ENCODE data around the gene TASOR. TPM values are rescaled to one million over a fixed set of nuclear protein-coding genes. Genes with fewer than 3 reads are reported as not detected.

The TASOR gene, protein sequence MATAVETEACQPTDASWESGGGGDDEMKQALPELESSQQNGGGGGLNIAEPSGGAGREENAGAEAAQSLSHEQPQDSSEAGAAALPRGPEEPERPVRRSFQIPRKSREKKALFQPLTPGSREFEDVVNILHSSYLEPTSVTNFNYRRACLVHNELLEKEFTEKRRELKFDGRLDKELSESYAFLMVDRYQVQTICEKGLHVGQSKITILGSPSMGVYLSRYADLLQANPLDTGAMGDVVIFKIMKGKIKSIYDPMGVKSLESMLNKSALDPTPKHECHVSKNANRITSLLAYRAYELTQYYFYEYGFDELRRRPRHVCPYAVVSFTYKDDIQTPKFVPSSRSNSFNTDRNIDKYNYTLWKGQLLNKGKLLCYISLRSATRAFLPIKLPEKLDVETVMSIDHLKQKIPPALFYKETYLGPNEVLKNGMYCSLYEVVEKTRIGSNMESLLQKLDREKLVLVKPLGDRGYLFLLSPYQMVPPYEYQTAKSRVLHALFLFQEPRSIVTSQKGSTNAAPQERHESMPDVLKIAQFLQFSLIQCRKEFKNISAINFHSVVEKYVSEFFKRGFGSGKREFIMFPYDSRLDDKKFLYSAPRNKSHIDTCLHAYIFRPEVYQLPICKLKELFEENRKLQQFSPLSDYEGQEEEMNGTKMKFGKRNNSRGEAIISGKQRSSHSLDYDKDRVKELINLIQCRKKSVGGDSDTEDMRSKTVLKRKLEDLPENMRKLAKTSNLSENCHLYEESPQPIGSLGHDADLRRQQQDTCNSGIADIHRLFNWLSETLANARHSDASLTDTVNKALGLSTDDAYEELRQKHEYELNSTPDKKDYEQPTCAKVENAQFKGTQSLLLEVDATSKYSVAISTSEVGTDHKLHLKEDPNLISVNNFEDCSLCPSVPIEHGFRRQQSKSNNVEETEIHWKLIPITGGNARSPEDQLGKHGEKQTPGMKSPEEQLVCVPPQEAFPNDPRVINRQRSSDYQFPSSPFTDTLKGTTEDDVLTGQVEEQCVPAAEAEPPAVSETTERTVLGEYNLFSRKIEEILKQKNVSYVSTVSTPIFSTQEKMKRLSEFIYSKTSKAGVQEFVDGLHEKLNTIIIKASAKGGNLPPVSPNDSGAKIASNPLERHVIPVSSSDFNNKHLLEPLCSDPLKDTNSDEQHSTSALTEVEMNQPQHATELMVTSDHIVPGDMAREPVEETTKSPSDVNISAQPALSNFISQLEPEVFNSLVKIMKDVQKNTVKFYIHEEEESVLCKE (N-terminal part only)
- 76.0 and 109 TPM in 2 replicates for total RNA-seq

DNA sequence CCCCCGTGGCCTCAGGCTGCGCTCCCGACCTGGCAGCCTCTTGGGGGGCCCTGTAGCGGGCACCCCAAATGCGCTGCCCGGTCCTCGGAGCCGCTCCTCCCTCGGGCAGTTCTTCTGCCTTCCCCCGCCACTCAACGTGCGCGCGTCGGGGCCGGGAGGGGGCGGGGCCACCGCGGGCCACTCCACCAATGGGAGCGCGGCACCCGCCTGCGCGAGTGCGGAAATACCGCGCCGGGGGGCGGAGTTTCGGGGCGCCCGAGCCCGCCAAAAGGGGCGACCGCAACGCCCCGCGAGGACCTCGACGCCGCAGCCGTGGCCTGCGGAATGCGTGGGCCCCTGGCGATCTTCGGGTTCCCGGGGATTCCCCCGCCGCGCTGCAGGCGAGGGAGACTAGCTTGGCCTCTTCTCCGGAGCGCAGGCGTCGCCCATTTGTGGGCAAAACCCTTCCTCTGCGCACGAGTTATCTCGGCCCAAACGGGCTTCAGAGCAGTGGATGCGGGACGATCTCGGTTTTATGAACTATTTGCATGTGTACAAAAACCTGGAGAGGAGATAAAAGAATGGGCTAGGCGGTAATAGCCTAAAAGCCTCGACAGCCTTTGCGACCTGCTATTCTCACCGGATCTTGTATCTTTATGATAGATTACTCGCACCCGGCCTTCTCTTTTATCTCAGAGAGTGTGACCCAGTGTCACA is at the start of gene TASOR:
TSS of gene TASOR (minus strand) at position 144 of the 696 bp plus-strand sequence. CDS start 259 bp downstream, outside the sequence.

Other genes starting within 250 kb of the TASOR start
- 0.11 TPM in 1 of 2 replicates, not detected in the other for gene ERC2, start 214.8 kb downstream of the TASOR start, total RNA-seq
- gene CCDC66, start 126.1 kb downstream of the TASOR start, total RNA-seq: 32.9 and 37.4 TPM in 2 replicates
- gene ARHGEF3, start 118.7 kb upstream of the TASOR start, total RNA-seq: 13.1 and 16.4 TPM in 2 replicates

Measured in articular chondrocyte of knee joint (primary cell).